ENCODE measurements around the gene ENDOG.
"Not testable (repeated sequence)": the region's sequence is repeated elsewhere in the genome, so short reads cannot be mapped to it uniquely, and the experiment has no call there.

ENDOG gene

GRCh38 chr9:128818099-128818838 lies at the start of gene ENDOG:
Gene ENDOG, plus strand, starts transcription at chr9:128818500. Its CDS starts 185 bp downstream, at chr9:128818685.
- DNase-seq = peak; percentile 96

- no peak for DNase-seq
Observed at GRCh38 chr9:128768606-128769005, 49.7 kb upstream of the ENDOG start.

GRCh38 chr9:128770286-128771030 lies 47.8 kb upstream of the ENDOG start:
- no peak for DNase-seq

- no peak for DNase-seq
Observed at GRCh38 chr9:128771094-128771721, 47.1 kb upstream of the ENDOG start.

- DNase-seq = peak; percentile 86
Observed at GRCh38 chr9:128771745-128772519, 46.4 kb upstream of the ENDOG start, which contains the start of gene ZER1. Gene ZER1, minus strand, starts transcription at chr9:128771927. Its CDS starts 16,362 bp downstream, at chr9:128755565.

- DNase-seq = no peak
Observed at GRCh38 chr9:128773049-128773448, 45.3 kb upstream of the ENDOG start.

- no peak for DNase-seq
Observed at GRCh38 chr9:128774804-128775203, 43.5 kb upstream of the ENDOG start.

GRCh38 chr9:128780093-128780492 lies 38.2 kb upstream of the ENDOG start:
- not testable (repeated sequence) for DNase-seq

GRCh38 chr9:128781187-128782070 lies 36.9 kb upstream of the ENDOG start:
- no peak for DNase-seq

GRCh38 chr9:128782669-128783068 lies 35.6 kb upstream of the ENDOG start:
- DNase-seq = no peak

GRCh38 chr9:128785427-128785826 lies 32.9 kb upstream of the ENDOG start:
- no peak for DNase-seq

- peak; percentile 75 for DNase-seq
Observed at GRCh38 chr9:128786681-128787601, 31.4 kb upstream of the ENDOG start, which contains the start of gene TBC1D13. Gene TBC1D13, plus strand, starts transcription at chr9:128787253. Its CDS starts 101 bp downstream, at chr9:128787354.

- no peak for DNase-seq
Observed at GRCh38 chr9:128787659-128788058, 30.6 kb upstream of the ENDOG start.

- DNase-seq = no peak
Observed at GRCh38 chr9:128788445-128788844, 29.9 kb upstream of the ENDOG start.

- no peak for DNase-seq
Observed at GRCh38 chr9:128790536-128790935, 27.8 kb upstream of the ENDOG start.

GRCh38 chr9:128792134-128792533 lies 26.2 kb upstream of the ENDOG start:
- no peak for DNase-seq

- no peak for DNase-seq
Observed at GRCh38 chr9:128792978-128793686, 25.2 kb upstream of the ENDOG start.

GRCh38 chr9:128794961-128795360 lies 23.3 kb upstream of the ENDOG start:
- not testable (repeated sequence) for DNase-seq

- DNase-seq = no peak
Observed at GRCh38 chr9:128798896-128799295, 19.4 kb upstream of the ENDOG start.

- DNase-seq = no peak
Observed at GRCh38 chr9:128800061-128800460, 18.2 kb upstream of the ENDOG start.

All from NCI-H1436 (cell line).